HL-60 (cell line): ENCODE results near the gene SOX6.

ENCODE experiments used
- GABPA ChIP-seq: IDR thresholded peaks from 2 replicates; pipeline ENCODE4 v1.6.1; 2012; ENCODE audit warnings: low read depth
- POLR2AphosphoS5 ChIP-seq: IDR thresholded peaks from 2 replicates; pipeline ENCODE4 v1.6.1; 2012; ENCODE audit warnings: low read depth
- TF ChIP-seq, protein P1 (sequence below): IDR thresholded peaks from one replicate; pipeline ENCODE4 v1.5.1; 2011; ENCODE audit warnings: low read length, control low read depth, inconsistent platforms; ENCODE audit not compliant: insufficient read depth

DNA sequence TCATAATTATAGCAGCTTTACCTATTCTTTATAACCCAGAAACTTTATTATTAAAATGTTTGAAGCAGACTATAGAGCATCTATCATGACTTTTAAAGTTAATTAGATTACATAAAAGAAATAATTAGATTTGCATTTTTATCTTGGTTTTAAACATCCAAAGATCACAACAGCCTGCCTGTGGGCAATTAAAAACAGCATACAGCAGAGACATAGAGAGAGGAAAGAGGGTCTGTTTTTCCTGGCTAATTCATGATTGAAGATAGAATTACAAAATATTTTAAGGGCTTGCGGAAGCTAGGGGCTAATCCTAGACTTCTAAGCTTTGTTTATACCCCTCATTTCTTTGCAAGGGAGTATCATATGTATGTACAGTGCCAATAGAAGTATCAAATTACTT, 178.1 kb downstream of the SOX6 start:
- TF ChIP-seq, protein P1, sequence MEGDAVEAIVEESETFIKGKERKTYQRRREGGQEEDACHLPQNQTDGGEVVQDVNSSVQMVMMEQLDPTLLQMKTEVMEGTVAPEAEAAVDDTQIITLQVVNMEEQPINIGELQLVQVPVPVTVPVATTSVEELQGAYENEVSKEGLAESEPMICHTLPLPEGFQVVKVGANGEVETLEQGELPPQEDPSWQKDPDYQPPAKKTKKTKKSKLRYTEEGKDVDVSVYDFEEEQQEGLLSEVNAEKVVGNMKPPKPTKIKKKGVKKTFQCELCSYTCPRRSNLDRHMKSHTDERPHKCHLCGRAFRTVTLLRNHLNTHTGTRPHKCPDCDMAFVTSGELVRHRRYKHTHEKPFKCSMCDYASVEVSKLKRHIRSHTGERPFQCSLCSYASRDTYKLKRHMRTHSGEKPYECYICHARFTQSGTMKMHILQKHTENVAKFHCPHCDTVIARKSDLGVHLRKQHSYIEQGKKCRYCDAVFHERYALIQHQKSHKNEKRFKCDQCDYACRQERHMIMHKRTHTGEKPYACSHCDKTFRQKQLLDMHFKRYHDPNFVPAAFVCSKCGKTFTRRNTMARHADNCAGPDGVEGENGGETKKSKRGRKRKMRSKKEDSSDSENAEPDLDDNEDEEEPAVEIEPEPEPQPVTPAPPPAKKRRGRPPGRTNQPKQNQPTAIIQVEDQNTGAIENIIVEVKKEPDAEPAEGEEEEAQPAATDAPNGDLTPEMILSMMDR: no peak
- TF ChIP-seq GABPA (no peak), POLR2AphosphoS5 (no peak)
